Measurements from ENCODE around the gene RAB3C.

DNA sequence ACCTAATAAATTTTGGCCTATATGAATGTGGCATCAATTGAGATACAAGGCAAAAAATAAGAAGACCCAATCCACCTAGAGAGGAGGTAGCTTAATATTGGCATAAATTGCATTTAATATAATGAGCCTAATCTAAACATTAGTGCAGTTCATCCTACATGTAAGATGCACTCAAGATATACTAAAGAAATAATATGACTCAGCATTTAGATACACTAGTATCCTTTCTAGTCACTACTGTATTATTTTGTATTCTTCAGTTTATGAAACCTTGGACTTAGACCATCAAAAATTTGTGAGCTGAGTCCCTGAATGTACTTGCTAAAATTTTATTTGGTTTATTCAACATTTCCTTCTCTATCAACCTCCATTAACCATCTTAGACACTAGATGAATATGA, 104.7 kb downstream of the RAB3C start:
- no peak for TF ChIP-seq POLR2AphosphoS5 (IDR thresholded peaks at IDR 0.05)
- TF ChIP-seq, protein P1, sequence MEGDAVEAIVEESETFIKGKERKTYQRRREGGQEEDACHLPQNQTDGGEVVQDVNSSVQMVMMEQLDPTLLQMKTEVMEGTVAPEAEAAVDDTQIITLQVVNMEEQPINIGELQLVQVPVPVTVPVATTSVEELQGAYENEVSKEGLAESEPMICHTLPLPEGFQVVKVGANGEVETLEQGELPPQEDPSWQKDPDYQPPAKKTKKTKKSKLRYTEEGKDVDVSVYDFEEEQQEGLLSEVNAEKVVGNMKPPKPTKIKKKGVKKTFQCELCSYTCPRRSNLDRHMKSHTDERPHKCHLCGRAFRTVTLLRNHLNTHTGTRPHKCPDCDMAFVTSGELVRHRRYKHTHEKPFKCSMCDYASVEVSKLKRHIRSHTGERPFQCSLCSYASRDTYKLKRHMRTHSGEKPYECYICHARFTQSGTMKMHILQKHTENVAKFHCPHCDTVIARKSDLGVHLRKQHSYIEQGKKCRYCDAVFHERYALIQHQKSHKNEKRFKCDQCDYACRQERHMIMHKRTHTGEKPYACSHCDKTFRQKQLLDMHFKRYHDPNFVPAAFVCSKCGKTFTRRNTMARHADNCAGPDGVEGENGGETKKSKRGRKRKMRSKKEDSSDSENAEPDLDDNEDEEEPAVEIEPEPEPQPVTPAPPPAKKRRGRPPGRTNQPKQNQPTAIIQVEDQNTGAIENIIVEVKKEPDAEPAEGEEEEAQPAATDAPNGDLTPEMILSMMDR (IDR thresholded peaks at IDR 0.05), result no peak
- no peak for TF ChIP-seq EP300 (IDR thresholded peaks at IDR 0.05)
- TF ChIP-seq POLR2A (IDR thresholded peaks at IDR 0.05), result no peak
